Measurements from ENCODE around the gene CDCA7L.

The CDCA7L gene, protein sequence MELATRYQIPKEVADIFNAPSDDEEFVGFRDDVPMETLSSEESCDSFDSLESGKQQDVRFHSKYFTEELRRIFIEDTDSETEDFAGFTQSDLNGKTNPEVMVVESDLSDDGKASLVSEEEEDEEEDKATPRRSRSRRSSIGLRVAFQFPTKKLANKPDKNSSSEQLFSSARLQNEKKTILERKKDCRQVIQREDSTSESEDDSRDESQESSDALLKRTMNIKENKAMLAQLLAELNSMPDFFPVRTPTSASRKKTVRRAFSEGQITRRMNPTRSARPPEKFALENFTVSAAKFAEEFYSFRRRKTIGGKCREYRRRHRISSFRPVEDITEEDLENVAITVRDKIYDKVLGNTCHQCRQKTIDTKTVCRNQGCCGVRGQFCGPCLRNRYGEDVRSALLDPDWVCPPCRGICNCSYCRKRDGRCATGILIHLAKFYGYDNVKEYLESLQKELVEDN

GRCh38 chr7:21945454-21946221 is at the start of gene CDCA7L:
Gene CDCA7L, minus strand, starts transcription at chr7:21945899. Its CDS starts 95 bp downstream, at chr7:21945804.
- DNase-seq = peak; percentile 74 to 81

- DNase-seq = no peak
These were observed 40.4 kb upstream of the CDCA7L start for GRCh38 chr7:21986096-21986495.

GRCh38 chr7:21984042-21984441 is 38.3 kb upstream of the CDCA7L start:
- no peak for DNase-seq

DNA sequence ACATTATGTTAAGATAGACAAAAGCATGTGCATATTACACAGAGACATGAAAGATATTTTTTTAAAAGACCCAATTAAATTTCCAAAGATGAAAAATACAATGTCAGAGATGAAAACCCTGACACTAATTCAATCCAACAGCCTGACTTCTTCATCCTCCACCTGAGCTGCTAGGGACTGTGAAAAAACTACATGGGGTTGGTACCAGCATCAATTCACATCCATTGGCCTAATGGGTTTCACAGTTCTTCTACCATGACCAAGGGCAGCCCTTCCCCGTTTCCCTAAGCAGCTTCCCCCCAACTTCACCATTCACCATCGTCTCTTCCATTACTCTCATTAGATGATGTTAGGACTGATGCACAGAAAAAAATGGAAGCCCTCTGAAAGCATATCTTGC is 37.4 kb upstream of the CDCA7L start:
- no peak for DNase-seq

GRCh38 chr7:21981524-21981923 is 35.8 kb upstream of the CDCA7L start:
- no peak for DNase-seq

DNA sequence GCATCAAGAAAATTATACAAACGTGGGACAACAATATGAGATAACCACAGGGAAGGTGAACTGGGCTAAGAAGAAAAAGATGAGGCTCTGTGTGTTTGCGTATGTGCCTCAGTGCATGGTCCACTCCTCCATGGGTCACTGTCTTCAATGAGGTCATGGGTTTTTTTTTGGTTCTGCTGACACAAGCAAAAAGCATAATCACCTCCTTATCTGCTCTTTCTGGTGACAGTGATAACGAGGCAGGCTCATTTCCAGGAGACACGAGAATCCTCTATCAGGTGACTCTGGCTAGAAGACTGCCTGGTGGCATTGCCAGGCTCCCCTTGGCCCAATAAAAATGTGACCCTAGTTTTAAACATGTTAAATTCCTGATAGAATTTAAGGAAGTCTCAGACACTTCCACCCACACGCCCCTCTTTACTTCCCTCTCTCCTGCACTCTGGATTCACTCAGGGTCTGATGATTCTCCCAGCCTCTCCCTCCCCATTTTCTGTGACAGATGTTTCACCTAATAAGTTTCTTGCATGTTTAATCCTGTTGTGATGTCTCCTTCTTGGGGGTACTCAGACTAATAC is 35.3 kb upstream of the CDCA7L start:
- no peak for DNase-seq

GRCh38 chr7:21972397-21972784 is 26.7 kb upstream of the CDCA7L start:
- DNase-seq = no peak

DNA sequence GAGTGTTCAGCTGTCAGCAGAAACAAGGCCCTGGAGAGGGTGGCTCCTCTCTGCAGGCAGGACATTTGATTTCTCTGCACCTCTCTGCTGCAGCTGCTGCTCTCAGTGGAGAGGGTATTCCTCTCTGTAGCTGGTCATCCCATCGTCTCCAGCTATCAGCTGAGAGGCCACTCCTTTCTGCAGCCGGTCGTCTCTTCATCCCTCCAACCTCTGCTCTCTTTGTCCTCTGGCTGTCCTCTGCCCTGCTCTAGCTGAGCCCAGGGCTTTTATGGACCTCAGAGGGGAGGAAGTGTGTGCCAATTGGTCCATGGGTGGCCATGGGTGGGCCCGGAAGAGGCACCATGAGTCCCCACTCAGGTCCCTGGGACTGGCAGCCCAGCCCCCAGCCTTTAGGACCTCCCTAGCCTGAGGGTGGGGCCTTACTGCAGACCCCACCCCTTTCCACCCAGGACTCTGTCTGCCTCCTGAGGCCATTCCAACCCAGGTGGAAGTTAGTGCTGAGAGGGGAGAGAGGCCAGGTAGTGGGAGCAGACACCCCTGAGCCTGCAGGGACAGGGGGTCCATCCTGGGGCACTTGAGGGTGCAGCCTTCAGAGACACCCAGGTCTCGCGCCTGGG is 26.2 kb upstream of the CDCA7L start:
- no peak for DNase-seq

GRCh38 chr7:21969822-21970221 is 24.1 kb upstream of the CDCA7L start:
- DNase-seq = no peak

GRCh38 chr7:21967598-21968003 is 21.9 kb upstream of the CDCA7L start:
- DNase-seq = no peak

- DNase-seq = no peak
These were observed 20.6 kb upstream of the CDCA7L start for GRCh38 chr7:21966271-21966670.

DNA sequence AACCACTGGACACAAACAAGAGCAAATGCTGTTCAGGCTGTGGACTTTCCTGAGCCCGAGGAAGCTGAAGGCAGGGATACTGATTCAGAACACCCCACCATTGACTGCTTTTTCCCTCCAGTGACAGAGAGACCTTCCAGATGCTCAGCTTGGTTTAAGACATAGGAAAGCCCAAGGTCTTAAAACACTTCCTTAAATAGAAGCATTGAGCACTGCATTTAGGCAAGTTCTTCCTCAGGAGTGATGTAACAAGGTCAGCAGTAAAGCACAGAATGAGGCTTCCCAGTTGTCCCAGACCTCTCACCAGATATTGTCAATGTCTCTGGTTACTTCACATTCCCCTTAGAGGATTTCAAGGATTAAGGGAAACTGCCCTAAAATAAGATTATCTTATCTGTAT is 19.6 kb upstream of the CDCA7L start:
- no peak for DNase-seq

DNA sequence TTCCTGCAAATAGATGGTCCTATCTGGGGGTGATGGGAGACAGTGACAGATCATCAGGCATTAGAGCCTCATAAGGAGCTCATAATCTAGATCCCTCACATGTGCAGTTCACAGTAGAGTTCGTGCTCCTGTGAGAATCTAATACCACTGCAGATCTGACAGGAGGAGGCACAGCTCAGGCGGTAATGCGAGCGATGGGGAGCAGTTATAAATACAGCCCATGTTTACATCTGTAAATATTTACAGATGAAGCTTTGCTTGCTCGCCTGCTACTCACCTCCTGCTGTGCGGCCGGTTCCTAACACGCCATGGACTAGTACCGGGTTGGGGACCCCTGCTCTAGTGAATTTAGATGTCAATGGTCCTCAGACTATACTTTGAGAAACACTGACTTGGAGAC is 17.0 kb upstream of the CDCA7L start:
- DNase-seq = no peak

DNA sequence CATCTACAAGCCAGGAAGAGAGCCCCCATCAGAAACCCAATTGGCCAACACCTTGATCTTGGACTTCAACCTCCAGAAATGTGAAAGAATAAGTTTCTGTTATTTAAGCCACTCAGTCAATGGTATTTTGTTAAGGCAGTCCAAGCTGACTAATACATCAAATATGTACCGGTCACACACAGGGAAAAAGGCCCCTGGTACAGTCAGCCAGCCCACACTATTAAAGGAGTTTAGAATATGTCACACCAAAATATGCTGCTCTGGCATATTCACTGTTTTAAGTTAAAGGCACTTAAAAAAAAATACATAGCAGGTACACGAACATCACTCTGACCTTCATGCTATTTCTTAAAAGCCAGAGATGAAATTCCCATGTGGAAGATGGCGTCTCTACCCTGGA is 15.2 kb upstream of the CDCA7L start:
- DNase-seq = no peak

- DNase-seq = no peak
These were observed 13.7 kb upstream of the CDCA7L start for GRCh38 chr7:21959387-21959776.

DNA sequence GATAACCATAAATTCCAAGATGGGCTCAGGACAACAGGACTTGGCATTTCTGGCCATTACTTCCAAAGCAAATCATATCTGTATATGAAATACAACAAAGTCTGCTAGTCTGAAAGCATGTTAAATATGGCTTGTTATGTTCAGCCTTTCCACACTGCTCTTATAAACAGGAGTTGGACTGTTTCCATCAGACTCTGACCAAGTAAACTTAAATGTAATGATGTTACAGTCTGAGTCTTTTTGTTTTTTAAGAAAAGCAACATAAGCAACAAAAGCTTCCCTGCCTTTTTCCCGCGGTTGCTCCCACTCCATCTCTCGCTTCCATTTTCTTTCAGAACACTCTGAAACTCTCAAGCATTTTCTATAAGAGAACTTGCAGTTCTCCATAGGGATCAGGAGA is 8.1 kb upstream of the CDCA7L start:
- no peak for DNase-seq

DNA sequence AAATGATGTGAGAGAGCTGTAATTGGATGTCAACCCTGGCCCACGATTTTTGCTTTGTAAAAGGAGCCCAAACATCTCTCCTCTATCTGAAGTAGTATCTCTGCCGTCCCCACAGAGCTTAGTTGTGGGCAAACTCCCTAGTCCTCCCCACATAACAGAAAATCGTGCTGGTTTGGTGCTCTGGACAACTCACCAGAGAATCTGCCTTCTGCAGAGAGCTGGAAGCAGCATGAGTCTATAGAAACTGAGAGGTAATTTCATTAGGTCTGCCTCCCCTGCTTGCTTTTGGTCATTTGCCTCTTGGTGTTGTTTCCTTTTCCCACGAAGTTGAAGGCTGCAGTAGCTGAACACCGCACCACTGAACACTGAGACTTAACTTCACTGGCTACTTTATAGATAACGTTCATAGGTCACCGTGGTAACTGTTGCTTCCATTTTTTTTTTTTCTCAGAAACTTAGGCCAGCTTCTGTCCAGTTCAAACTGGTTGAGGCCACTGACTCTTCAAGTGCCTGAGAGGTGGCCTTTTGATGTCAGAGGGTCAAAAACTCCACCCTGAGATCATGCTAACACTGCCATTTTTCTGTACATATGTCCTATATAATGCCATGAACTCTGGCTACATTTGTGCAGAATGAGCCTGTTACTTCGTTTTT is 3.3 kb upstream of the CDCA7L start:
- no peak for DNase-seq

DNA sequence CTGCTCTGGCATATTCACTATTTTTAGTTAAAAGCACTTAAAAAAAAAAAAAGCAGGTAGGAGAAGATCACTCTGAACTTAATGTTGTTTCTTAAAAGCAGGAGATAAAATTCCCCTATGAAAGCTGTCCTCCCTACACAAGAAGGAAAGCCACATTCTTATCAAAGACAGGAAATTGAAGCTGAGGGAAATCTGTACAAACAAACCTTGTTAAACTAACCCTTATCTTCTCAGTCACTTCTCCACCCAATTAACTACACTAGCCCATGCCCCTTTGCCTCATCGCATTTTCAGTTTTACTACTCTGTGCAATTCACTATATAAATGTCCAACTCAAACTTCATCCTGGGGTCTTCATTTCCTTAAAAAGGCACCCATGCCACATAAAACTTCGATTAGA is 2.7 kb upstream of the CDCA7L start:
- no peak for DNase-seq

DNA sequence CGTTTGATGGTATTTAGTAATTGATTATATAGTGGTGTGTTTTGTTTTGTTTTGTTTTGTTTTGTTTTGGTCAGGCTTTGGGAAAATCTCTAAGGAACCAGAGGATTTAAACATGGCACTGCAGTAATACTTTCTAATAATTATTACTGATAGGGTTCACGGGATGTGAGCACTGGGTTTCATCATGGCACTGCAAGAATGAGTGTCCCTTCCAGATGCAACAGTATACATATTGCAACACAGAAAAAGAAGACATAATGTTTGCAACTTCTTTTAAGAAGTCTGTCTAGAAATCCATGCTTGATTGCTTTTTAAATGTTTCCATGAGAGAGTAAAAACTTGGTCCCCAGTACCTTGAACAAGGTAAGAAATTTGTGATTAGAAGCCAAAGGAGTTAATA is 2.2 kb upstream of the CDCA7L start:
- DNase-seq = no peak

DNA sequence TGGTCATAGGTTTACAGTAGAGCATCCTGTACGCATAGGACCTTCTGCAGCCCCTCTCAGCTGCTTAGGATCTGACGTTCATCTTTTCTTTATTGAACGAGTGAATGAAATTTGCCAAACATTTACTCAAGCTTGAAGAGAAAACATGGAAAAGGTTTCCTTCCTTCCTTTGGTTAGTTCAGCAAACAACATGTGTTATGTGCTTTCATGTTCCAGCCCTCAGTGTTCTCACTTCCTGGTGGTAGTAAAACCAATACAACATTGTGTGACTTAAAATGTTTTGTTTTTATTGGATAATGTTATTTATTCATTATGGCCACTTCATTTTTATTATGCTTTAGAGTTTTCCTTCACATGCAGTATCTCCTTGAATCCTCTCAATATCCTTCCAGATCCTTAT is 1.4 kb upstream of the CDCA7L start:
- no peak for DNase-seq

DNA sequence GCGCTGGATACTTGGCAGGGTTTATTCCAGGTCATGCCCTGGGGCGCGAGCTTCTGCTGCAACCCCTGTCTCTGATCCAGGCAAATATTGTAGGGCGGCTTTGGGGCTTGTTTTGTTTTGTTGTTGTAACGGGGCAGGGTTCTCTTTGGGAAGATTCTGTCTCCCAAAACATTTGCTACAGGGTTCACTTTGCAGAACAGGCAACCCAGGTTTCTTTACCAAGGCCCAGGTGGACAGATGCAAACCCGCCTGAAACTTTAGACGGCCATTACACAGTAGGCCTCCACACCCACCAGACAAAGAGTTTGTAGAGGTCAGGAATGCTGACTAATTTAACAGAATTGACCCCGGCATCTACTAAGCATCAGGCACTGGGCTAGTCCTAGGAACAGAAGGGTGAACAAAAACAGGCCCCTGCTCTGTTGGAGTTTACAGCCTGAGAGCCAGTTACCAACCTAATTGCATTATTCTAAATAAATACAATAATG is 567 bp upstream of the CDCA7L start:
- DNase-seq = peak in 1 of 2 experiments; percentile 33

GRCh38 chr7:21944616-21945453 is 864 bp downstream of the CDCA7L start:
- DNase-seq = peak; percentile 9 to 46

Measured in NCI-H524 (cell line).